DND-41 (cell line): Measurements from ENCODE around the gene PCDHA6.

Experiments used
- CTCF ChIP-seq: IDR thresholded peaks from 2 replicates; pipeline ENCODE4 v1.5.1; 2012; ENCODE audit warnings: borderline replicate concordance, low read length, moderate library complexity, mild to moderate bottlenecking; ENCODE audit not compliant: poor library complexity, severe bottlenecking; ENCODE audit errors: extremely low read depth
- EZH2 ChIP-seq: IDR thresholded peaks from 3 replicates; pipeline ENCODE4 v1.6.1; 2012; ENCODE audit warnings: borderline replicate concordance, low read depth, mild to moderate bottlenecking, moderate library complexity, low read length, inconsistent platforms; ENCODE audit not compliant: severe bottlenecking

- TF ChIP-seq CTCF (peak; percentile 30), EZH2 (no peak)
Measured at GRCh38 chr5:140794595-140795258, 33.0 kb upstream of the PCDHA6 start, which contains the start of gene PCDHA2.
